ENCODE measurements around the gene RPL7A. TPM values are rescaled to one million over a fixed set of nuclear protein-coding genes. Genes with fewer than 3 reads are reported as not detected.

The RPL7A gene
- total RNA-seq, 4 donors from 2014 or later: 1,757 to 2,575 (median 2,004) TPM

GRCh38 chr9:133352635-133353340, 4.8 kb downstream of the RPL7A start:
- H3K27ac ChIP-seq: no peak overlapping the region
- H3K4me1 ChIP-seq: peaks cover 0 to 58% (median 34%) of the 10 kb centered on the region in 4 donors
- WGBS, 2 donors: 74 to 79% methylated on average over 8 of the region's 8 CpGs

GRCh38 chr9:133353548-133353947, 5.5 kb downstream of the RPL7A start:
- 82% methylated on average over 5 of the region's 5 CpGs for WGBS, 2 donors
- no peak for DNase-seq (ENCODE audit: low spot score in 2 of 2)
- Histone ChIP-seq H3K9me3 (no peaks in the 10 kb centered on the region), H3K27me3 (no peaks in the 10 kb centered on the region), H3K4me3 (no peak overlapping the region), H3K27ac (no peak overlapping the region), H3K4me1 (peaks cover 0 to 66% (median 35%) of the 10 kb centered on the region in 4 donors), H3K36me3 (peaks cover 0 to 59% (median 27%) of the 10 kb centered on the region in 3 donors)
- TF ChIP-seq, protein P1, sequence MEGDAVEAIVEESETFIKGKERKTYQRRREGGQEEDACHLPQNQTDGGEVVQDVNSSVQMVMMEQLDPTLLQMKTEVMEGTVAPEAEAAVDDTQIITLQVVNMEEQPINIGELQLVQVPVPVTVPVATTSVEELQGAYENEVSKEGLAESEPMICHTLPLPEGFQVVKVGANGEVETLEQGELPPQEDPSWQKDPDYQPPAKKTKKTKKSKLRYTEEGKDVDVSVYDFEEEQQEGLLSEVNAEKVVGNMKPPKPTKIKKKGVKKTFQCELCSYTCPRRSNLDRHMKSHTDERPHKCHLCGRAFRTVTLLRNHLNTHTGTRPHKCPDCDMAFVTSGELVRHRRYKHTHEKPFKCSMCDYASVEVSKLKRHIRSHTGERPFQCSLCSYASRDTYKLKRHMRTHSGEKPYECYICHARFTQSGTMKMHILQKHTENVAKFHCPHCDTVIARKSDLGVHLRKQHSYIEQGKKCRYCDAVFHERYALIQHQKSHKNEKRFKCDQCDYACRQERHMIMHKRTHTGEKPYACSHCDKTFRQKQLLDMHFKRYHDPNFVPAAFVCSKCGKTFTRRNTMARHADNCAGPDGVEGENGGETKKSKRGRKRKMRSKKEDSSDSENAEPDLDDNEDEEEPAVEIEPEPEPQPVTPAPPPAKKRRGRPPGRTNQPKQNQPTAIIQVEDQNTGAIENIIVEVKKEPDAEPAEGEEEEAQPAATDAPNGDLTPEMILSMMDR (IDR thresholded peaks at IDR 0.05): no peak
- no peak for TF ChIP-seq POLR2A (IDR thresholded peaks at IDR 0.05)
- TF ChIP-seq EP300 (IDR thresholded peaks at IDR 0.05): no peak

More at GRCh38 chr9:133352635-133353340, 4.8 kb downstream of the RPL7A start:
- Histone ChIP-seq H3K4me3 (no peak overlapping the region), H3K9me3 (no peaks in the 10 kb centered on the region), H3K27me3 (no peaks in the 10 kb centered on the region), H3K36me3 (peaks cover 0 to 58% (median 27%) of the 10 kb centered on the region in 3 donors)
- TF ChIP-seq POLR2A (IDR thresholded peaks at IDR 0.05): no peak
- TF ChIP-seq, protein P1 (IDR thresholded peaks at IDR 0.05): no peak
- no peak for TF ChIP-seq EP300 (IDR thresholded peaks at IDR 0.05)
- DNase-seq (ENCODE audit: low spot score in 2 of 2): no peak

- Histone ChIP-seq H3K4me3 (no peak overlapping the region), H3K27ac (no peak overlapping the region), H3K9me3 (no peaks in the 10 kb centered on the region), H3K27me3 (no peaks in the 10 kb centered on the region), H3K4me1 (peaks cover 0 to 66% (median 24%) of the 10 kb centered on the region in 4 donors), H3K36me3 (peaks cover 0 to 64% (median 20%) of the 10 kb centered on the region in 3 donors)
- no peak for DNase-seq (ENCODE audit: low spot score in 2 of 2)
- WGBS, 2 donors: 87 to 93% methylated on average over 6 to 7 of the region's 7 CpGs
- TF ChIP-seq, protein P1 (IDR thresholded peaks at IDR 0.05): no peak
- TF ChIP-seq POLR2A (IDR thresholded peaks at IDR 0.05) (no peak), EP300 (IDR thresholded peaks at IDR 0.05) (no peak)
Observed at GRCh38 chr9:133354766-133355165, 6.7 kb downstream of the RPL7A start.

GRCh38 chr9:133355881-133356357, 7.9 kb downstream of the RPL7A start:
- TF ChIP-seq, protein P1 (IDR thresholded peaks at IDR 0.05): no peak
- TF ChIP-seq EP300 (IDR thresholded peaks at IDR 0.05): no peak
- no peak for TF ChIP-seq POLR2A (IDR thresholded peaks at IDR 0.05)
- Histone ChIP-seq H3K4me3 (peak overlapping the region; percentile 71 to 90 (median 86)), H3K36me3 (peaks cover 0 to 64% (median 9%) of the 10 kb centered on the region in 3 donors), H3K27ac (peak overlapping the region in 3 of 4 donors; percentile 28 to 85 (median 78)), H3K9me3 (no peaks in the 10 kb centered on the region), H3K4me1 (peaks cover 0 to 59% (median 22%) of the 10 kb centered on the region in 4 donors), H3K27me3 (no peaks in the 10 kb centered on the region)
- WGBS, 2 donors: 1% methylated on average over 17 of the region's 31 CpGs
- DNase-seq (ENCODE audit: low spot score in 2 of 2): no peak

Measured in tibial nerve (tissue), 4 donors.